AG09319 (cell line): Measurements from ENCODE around the gene IFIT5.
A peak's percentile ranks its signal among the peaks of the same experiment; 100 is the strongest.

ENCODE experiments used
- DNase-seq: peaks from one replicate; pipeline ENCODE4 v3.0.0-alpha.2; 2010; ENCODE audit warnings: low read depth; ENCODE audit errors: extremely low read depth
- CTCF ChIP-seq: IDR thresholded peaks from 2 replicates; pipeline ENCODE4 v1.5.1; 2011; ENCODE audit warnings: low read depth, mild to moderate bottlenecking, inconsistent platforms, low read length, moderate library complexity

IFIT5 gene

GRCh38 chr10:89413398-89413912 lies 913 bp upstream of the IFIT5 start:
- no peak for DNase-seq
- TF ChIP-seq CTCF = no peak

GRCh38 chr10:89414879-89415821 lies 782 bp downstream of the IFIT5 start:
- no peak for TF ChIP-seq CTCF
- no peak for DNase-seq

GRCh38 chr10:89416465-89416864 lies 2.1 kb downstream of the IFIT5 start:
- TF ChIP-seq CTCF = no peak
- no peak for DNase-seq

GRCh38 chr10:89419548-89419947 lies 5.2 kb downstream of the IFIT5 start:
- DNase-seq = no peak
- TF ChIP-seq CTCF = peak; percentile 45

- no peak for TF ChIP-seq CTCF
- no peak for DNase-seq
Measured at GRCh38 chr10:89421018-89421476, 6.7 kb downstream of the IFIT5 start.

GRCh38 chr10:89425000-89425399 lies 10.6 kb downstream of the IFIT5 start:
- DNase-seq = no peak
- TF ChIP-seq CTCF = no peak

GRCh38 chr10:89426230-89426868 lies 12.0 kb downstream of the IFIT5 start:
- peak; percentile 77 for TF ChIP-seq CTCF
- DNase-seq = no peak
